Amniotic stem cell (primary cell): ENCODE results near the gene CFAP43.

Experiments
- DNase-seq: peaks from one replicate; lab custom pipeline; 2025; lab: John Stamatoyannopoulos, UW

The CFAP43 gene

GRCh38 chr10:104092749-104093148, 139.4 kb downstream of the CFAP43 start:
- DNase-seq: no peak

GRCh38 chr10:104090611-104091010, 141.6 kb downstream of the CFAP43 start:
- no peak for DNase-seq

GRCh38 chr10:104089621-104090020, 142.5 kb downstream of the CFAP43 start:
- DNase-seq: no peak

GRCh38 chr10:104088239-104088638, 143.9 kb downstream of the CFAP43 start:
- DNase-seq: no peak

GRCh38 chr10:104085801-104086400, 146.3 kb downstream of the CFAP43 start, which contains the start of gene COL17A1:
TSS of gene COL17A1 (minus strand) at chr10:104085880. CDS start at chr10:104080673, 5,207 bp downstream.
- no peak for DNase-seq

- no peak for DNase-seq
Measured at GRCh38 chr10:104084482-104085142, 147.6 kb downstream of the CFAP43 start.

- DNase-seq: no peak
Measured at GRCh38 chr10:104081998-104082397, 150.2 kb downstream of the CFAP43 start.

- DNase-seq: no peak
Measured at GRCh38 chr10:104080762-104081161, 151.4 kb downstream of the CFAP43 start.
